Stimulated activated CD4-positive, alpha-beta T cell treated with anti-CD3 and anti-CD28 coated beads, Interleukin-12 subunit alpha, Interleukin-12 subunit beta, amount 100 ng/mL, for 4 hours (primary cell): Measurements from ENCODE around the gene FOXP1.

Experiments used
- DNase-seq: peaks from one replicate; pipeline ENCODE4 v3.0.0-alpha.2; 2020

The FOXP1 gene

GRCh38 chr3:71392251-71392650, 191.3 kb downstream of the FOXP1 start:
- no peak for DNase-seq

- no peak for DNase-seq
These were observed 192.2 kb downstream of the FOXP1 start for GRCh38 chr3:71391361-71391760.

- DNase-seq = no peak
These were observed 193.5 kb downstream of the FOXP1 start for GRCh38 chr3:71389911-71390573.

GRCh38 chr3:71389191-71389590, 194.3 kb downstream of the FOXP1 start:
- DNase-seq = no peak

GRCh38 chr3:71388535-71389120, 194.9 kb downstream of the FOXP1 start:
- DNase-seq = no peak

- no peak for DNase-seq
These were observed 195.9 kb downstream of the FOXP1 start for GRCh38 chr3:71387586-71387985.

GRCh38 chr3:71384837-71385716, 198.5 kb downstream of the FOXP1 start:
- no peak for DNase-seq

GRCh38 chr3:71384388-71384787, 199.1 kb downstream of the FOXP1 start:
- DNase-seq = no peak

- no peak for DNase-seq
These were observed 203.4 kb downstream of the FOXP1 start for GRCh38 chr3:71380096-71380495.

GRCh38 chr3:71378509-71378908, 205.0 kb downstream of the FOXP1 start:
- no peak for DNase-seq

- DNase-seq = no peak
These were observed 206.6 kb downstream of the FOXP1 start for GRCh38 chr3:71376911-71377310.

GRCh38 chr3:71376503-71376902, 207.0 kb downstream of the FOXP1 start:
- DNase-seq = no peak

GRCh38 chr3:71374582-71374981, 208.9 kb downstream of the FOXP1 start:
- no peak for DNase-seq

GRCh38 chr3:71372911-71373637, 210.5 kb downstream of the FOXP1 start:
- no peak for DNase-seq

GRCh38 chr3:71372241-71372768, 211.2 kb downstream of the FOXP1 start:
- DNase-seq = no peak

GRCh38 chr3:71371282-71371681, 212.2 kb downstream of the FOXP1 start:
- DNase-seq = no peak

GRCh38 chr3:71370467-71370866, 213.1 kb downstream of the FOXP1 start:
- no peak for DNase-seq

- DNase-seq = no peak
These were observed 213.7 kb downstream of the FOXP1 start for GRCh38 chr3:71369701-71370391.

- DNase-seq = no peak
These were observed 216.4 kb downstream of the FOXP1 start for GRCh38 chr3:71366988-71367604.

GRCh38 chr3:71361334-71361890, 222.1 kb downstream of the FOXP1 start:
- DNase-seq = no peak

GRCh38 chr3:71360764-71361163, 222.8 kb downstream of the FOXP1 start:
- DNase-seq = no peak

- no peak for DNase-seq
These were observed 223.3 kb downstream of the FOXP1 start for GRCh38 chr3:71360180-71360579.
